Tongue (tissue), 2 donors: Measurements from ENCODE around the gene CFAP410. TPM values are rescaled to one million over a fixed set of nuclear protein-coding genes. Genes with fewer than 3 reads are reported as not detected.
A peak's percentile ranks its signal among the peaks of the same experiment; 100 is the strongest.
"Not testable (repeated sequence)": the region's sequence is repeated elsewhere in the genome, so short reads cannot be mapped to it uniquely, and the experiment has no call there.

Experiments
- DNase-seq: peaks from one replicate; pipeline ENCODE4 v3.0.0-alpha.2; 2015
- total RNA-seq: library from RNA; depleted of rRNA; stranded (reverse); fragments of >200 nt; gene quantifications from one replicate; pipeline ENCODE4 v1.2.3, GENCODE V29; 2014

CFAP410 gene
- total RNA-seq, 1 donor from 2014 or later = 19.6 TPM

DNA sequence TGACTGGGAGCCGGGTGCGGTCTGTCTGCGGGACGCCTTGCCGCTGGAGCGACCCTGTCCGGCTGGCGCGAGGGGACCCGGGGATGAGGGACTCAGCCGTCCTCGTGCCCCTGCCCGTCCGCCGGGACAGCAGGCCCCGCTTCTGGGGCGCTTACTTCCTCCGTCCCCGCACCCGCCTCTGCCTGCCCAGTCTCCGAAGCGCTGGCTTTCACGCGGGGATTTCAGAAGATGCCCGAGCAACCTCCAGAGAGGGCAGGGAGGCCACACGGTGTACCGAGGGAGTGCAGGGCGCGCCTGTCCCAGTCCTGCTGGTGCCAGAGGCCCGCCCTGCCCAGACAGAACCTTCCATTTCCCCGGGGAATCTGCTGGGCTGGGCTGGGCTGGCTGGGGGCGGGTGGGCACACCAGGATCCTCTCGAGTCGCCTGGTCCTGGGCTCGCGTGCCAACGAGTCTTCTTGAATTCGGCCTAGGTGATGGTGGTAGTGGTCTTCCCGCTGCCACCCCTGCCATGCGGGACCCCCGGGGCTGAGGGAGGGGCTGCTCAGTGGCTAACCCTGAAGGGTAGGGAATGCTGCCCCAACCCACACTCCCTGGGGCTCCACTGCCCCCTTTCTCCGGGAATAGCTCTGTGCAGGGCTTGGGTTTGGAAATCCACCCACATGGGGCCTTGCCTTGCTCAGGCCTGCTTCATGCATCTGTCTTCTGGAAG lies 11.7 kb upstream of the CFAP410 start:
- no peak for DNase-seq

- DNase-seq = no peak
These were observed 10.9 kb upstream of the CFAP410 start for GRCh38 chr21:44349847-44350772.

DNA sequence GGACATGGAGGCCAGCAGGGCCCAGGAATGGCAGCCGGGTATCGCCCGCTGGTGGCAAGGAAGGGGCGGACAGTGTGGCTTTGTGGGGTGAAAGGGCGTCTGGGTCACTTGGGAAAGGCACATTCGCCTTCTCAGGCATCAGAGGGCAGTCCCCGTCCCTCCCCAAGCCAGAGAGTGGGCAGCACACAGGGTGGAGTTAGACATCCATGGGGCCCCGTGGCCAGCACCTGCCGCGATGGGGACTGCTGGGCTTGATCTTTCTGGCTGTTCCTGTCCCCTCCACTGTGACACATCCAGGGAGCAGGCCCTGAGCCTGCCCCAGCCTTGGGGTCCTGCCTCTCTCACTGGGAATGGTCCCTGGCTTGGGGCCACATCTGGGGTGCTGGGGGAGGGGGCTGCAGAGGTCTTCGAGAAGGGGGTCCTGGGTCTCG lies 10.2 kb upstream of the CFAP410 start:
- DNase-seq = no peak

- DNase-seq = no peak
These were observed 9.7 kb upstream of the CFAP410 start for GRCh38 chr21:44348861-44349260.

DNA sequence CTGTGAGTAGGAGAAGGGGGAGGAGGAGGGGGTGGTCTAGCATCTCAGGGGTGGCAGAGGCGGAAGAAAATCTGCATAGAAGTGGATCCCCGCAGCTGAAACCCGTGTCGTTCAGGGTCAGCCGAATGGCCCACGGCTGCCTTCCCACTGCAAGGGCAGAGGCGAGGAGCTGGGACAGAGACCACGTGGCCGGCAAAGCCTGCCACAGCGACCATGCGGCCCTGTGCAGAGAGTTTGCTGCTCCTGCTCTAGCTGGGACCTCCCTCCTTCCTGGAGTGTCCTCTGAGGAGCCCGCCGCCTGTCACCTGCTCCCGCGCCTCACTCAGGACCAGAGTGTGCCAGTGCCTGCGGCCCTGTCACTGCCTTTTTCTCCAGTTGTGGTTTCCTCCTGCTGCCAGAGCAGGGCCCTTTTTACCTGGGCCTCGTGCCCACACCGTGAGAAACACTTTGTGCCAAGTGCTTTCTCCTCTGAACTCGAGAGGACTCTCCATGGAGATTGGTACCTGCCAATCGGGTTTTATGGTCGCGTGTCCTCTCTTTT lies 8.8 kb upstream of the CFAP410 start:
- no peak for DNase-seq

DNA sequence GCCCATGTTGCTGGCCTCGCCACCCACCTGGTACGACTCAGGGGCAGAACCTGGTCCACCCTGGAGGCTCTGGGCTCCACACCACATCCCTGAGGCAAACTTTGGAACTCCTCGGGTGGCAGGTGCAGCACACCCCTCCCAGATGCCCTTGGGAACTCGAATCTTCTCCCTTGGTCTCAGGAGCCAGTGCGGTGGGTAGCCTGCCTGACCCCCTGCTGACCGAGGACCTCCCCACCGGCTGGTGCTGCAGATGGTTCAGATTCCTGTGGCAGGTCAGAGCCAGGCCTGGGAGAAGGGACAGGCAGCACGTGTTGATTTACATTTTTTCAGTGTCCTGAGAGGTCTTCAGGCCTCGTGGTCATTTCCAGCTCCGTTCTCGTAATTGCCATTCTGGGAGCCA lies 6.3 kb upstream of the CFAP410 start:
- no peak for DNase-seq

DNA sequence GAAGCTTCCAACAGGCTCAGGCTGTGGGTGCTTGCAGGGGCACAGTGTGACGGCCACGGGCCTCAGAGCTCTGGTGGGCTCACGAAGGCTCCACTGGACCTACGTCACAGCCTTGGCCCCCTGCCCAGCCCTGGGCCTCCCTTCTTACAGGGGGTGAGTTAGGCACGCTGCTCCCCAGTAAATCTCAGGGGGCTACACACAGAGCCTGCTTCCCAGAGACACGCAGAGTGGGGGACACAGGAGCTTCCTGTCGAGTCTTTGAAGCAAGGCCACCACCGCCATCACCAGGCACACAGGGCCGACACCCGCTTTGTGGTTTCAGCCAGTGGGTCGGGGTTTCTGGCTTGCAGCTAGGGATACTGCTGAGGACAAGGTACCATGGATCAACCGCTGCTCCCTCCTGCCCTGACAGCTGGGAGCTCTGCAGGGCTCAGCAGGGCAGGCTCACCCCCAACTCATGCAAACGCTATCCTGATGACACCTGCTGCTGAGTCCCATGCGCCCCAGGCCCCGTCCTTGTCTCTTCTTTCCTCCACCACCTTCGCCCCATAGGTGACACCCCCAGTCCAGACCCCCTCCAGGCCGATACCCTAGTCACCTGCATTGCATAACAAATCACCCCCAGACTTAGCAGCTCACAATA lies 5.5 kb upstream of the CFAP410 start:
- DNase-seq = no peak

DNA sequence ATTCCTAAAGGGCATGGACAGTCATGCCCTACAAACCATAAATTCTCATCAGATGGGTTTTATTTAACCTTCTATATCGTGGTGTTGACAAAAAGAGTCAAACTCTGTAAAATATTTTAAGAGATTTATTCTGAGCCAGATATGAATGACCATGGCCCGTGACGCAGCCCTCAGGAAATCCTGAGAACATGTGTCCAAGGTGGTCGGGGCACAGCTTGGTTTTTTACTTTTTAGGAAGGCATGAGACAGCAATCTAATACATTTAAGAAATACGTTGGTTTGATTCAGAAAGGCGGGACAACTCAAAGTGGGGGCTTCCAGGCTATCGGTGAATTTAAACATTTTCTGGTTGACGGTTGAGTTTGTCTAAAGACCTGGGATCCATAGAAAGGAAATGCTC lies 3.8 kb upstream of the CFAP410 start:
- not testable (repeated sequence) for DNase-seq

- DNase-seq = not testable (repeated sequence)
These were observed 2.7 kb upstream of the CFAP410 start for GRCh38 chr21:44341726-44342458.

DNA sequence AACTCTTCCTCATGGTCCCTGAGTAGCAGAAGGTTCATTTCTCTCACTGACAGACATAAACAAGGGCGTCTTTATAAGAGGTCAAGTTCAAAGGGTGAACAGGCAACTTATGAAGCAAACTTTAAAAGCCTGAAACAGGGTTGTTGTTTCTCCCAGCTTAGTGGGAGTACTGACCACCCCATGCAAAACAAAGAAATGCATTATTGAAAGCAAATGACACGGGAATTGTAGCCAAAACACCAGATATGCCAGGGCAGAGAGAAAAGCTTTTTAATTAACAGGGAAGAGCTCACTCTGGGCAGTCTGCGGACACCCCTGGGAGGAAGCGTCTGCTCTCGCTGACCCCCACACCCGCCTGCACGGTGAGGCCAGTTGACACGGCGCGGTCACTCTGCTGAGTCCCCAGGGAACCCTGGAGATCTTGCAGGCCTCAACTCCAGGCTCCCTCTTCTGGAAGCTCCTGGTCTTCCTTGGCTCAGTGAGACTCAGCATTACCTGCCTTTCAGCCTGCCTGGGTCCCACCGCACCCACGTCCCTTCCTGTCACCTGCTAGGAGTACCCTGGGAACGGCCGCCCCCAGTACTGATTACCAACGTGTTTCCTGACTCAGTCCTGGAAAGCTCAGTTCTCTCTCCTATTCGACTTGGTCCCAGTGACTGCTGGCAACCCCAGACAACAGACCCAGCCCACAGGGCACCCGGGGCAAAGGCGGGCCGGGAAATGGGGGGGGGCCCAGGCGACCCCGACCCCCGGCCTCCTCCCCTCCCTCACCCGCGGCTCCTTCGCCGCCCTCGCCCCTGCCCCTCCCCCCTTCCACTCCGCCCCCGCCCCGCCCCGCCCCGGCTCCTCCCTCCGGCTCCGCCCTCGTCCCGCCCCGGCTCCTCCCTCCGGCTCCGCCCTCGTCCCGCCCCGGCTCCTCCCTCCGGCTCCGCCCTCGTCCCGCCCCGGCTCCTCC lies 972 bp downstream of the CFAP410 start:
- peak; percentile 65 for DNase-seq

DNA sequence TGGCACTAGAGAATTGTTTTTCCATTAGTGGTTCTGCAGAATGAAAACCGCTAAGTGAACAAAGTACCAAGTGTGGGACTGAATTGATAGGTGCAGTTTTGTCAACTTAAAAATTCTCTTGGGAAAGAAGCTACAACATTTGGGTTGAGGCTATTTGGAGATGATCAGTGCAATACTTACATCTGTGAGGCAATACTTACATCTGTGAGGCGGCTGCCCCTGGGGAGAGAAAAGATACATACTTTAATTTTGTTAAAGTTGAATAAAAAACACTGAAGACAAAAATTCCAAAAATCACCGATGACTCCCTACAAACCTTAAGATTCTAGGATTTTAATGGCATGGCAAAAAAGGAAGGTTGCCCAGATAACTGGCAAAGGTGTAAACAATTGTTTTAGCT lies 1.7 kb downstream of the CFAP410 start:
- DNase-seq = no peak

GRCh38 chr21:44335266-44336059 lies 3.7 kb downstream of the CFAP410 start:
- no peak for DNase-seq

DNA sequence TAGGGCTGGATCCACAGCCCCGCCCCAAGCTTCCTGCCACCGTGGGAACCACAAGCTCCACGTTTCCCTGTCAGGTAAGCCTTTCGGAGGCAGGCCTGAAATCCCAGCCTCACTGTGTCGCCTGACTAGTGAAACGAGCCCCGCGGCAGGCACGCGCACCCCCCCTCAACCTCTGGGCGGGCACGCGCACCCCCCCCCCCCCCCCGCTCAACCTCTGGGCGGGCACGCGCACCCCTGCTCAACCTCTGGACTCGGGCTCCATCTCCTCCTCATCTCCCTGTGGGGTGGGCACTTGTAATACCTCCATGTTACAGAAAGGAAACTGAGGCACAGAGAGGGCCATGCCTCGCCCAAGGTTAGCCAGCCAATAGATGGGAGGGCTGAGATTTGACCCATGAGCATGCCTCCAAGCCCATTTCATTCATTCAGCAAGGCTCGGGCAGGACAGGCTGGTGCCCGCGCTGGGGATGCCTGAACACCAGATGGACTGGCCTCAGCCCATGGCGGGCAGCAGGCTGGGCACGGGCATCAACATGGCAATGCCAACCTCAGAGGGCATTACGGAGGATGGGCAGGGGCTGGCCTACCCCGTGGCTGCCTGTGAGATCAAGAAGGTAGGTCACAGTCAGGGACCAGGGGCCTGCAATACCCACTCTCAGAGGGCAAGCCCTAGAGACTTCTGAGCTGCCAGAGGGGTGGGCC lies 4.7 kb downstream of the CFAP410 start:
- no peak for DNase-seq

DNA sequence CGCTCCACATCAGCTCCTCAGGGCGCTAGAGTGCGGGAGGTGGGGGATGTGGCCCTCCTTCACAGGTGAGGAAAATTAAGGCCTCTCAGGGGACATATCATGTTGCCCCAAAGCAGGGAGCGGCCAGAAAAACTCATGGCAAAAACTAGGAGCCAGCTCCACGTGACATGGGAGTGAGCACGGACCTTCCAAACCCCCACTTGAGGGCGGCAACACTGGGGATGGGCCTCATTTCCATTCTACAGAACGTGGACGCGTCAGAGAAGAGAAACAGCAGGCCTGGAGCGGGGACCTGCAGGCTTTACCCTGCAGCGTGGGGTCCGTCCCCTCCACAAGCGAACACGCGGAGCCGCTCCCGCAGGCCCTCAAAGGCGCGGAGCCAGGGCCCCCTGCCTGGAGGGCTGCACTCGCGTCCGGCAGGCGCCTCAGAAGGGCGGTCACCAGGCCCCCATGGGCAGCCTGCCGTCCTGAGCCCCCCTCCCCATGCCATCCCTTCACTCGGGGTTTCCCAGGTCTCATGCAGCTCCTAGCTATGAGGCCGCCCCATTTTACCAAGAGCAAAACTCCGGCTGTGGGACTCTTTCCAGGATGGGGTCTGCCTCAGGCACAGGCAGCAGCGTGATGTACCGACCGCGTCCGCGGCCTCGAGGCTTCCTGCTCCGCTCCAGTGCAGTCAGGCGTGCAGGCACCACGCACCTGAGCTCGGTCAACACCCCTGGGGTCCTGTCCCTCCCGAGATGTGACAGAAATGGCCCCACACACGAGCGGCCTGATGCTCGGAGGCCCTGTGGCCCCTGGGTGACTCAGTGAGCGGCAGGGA lies 5.5 kb downstream of the CFAP410 start:
- DNase-seq = peak; percentile 39

GRCh38 chr21:44332965-44333364 lies 6.2 kb downstream of the CFAP410 start:
- DNase-seq = no peak

DNA sequence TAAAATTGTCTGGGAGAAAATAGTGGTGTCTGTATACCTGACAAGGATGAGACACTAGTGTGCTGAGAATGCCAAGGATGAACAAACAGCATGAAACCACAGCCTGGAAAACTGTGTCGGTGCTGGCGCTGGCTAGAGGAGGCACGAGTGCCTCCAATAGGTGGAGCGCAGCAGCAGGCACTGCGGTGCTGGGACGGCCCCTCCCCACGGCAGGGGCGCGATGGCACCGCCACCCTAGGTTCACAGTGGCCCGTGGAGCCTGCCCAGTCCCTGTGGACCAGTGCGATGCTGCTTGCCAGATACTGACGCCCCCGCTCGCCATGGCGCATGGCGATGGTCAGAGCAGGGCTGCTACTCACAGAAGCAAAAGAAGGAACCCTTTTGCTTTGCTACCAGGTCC lies 6.8 kb downstream of the CFAP410 start:
- no peak for DNase-seq

- peak; percentile 65 for DNase-seq
These were observed 7.4 kb downstream of the CFAP410 start for GRCh38 chr21:44331650-44332307.

- no peak for DNase-seq
These were observed 8.0 kb downstream of the CFAP410 start for GRCh38 chr21:44331209-44331608.
